Aorta (tissue), 5 donors: Measurements from ENCODE around the gene ZNF654. TPM values are rescaled to one million over a fixed set of nuclear protein-coding genes. Genes with fewer than 3 reads are reported as not detected.

Experiments
- ATAC-seq: fragments of 200-7000 bp; cut with Tn5 transposase; one replicate; pipeline ENCODE4 v1.9.1; 2022; ENCODE audit warnings: moderate library complexity; ENCODE audit not compliant: low FRiP score
- DNase-seq, 2 donors: peaks; one replicate each; pipeline ENCODE4 v3.0.0-alpha.2; 2020
- H3K27ac ChIP-seq, 2 donors: one replicate each; pipeline ENCODE4 v1.5.1; 2013; ENCODE audit warnings: low read length in 2 of 2, mild to moderate bottlenecking in 2 of 2, moderate library complexity in 2 of 2, control low read depth in 1 of 2, inconsistent platforms in 1 of 2, low read depth in 1 of 2
- H3K27me3 ChIP-seq, 2 donors: one replicate each; pipeline ENCODE4 v1.6.1; 2013; ENCODE audit warnings: control low read depth in 1 of 2, low read length in 1 of 2, mild to moderate bottlenecking in 1 of 2, moderate library complexity in 1 of 2; ENCODE audit not compliant: insufficient read depth in 2 of 2, control insufficient read depth in 1 of 2
- H3K36me3 ChIP-seq, 2 donors: one replicate each; pipeline ENCODE4 v1.6.1; 2013; ENCODE audit warnings: control low read depth in 1 of 2, low read length in 1 of 2, mild to moderate bottlenecking in 1 of 2; ENCODE audit not compliant: insufficient read depth in 2 of 2, control insufficient read depth in 1 of 2
- H3K4me1 ChIP-seq, 2 donors: one replicate each; pipeline ENCODE4 v1.6.1; 2013; ENCODE audit warnings: low read length in 2 of 2, control low read depth in 1 of 2, mild to moderate bottlenecking in 1 of 2, moderate library complexity in 1 of 2; ENCODE audit not compliant: insufficient read depth in 2 of 2, control insufficient read depth in 1 of 2
- H3K4me3 ChIP-seq, 2 donors: one replicate each; pipeline ENCODE4 v1.5.1; 2013; ENCODE audit warnings: low read length in 2 of 2, control low read depth in 1 of 2, mild to moderate bottlenecking in 1 of 2
- H3K9me3 ChIP-seq: one replicate; pipeline ENCODE4 v1.6.1; 2013; ENCODE audit warnings: mild to moderate bottlenecking, low read length; ENCODE audit not compliant: control insufficient read depth
- WGBS, 2 donors: extraction: QIAGEN DNeasy Blood & Tissue Kit; methylation state at CpG; one replicate each; pipeline ENCODE4 v1.1.7; 2013; 5-methylcytosine and 5-hydroxymethylcytosine counted together
- intact Hi-C, 2 donors: fragments of 100-400 bp; cut with DNase I; formaldehyde crosslinking; loops; one replicate each; pipeline versions ENCODE4 v1.14.2 to v1.15.0; 2022
- polyA plus RNA-seq, 2 donors: library from polyadenylated mRNA; stranded (reverse); fragments of 200-250 nt; gene quantifications; one replicate each; pipeline ENCODE4 v1.2.3, GENCODE V29; 2013
- total RNA-seq, 2 donors: library from RNA; stranded (reverse); fragmentation: NEBNext Ultra II Directional; extraction: Animal tissue kit (Norgen Biotek cat#: 25700); gene quantifications; one replicate each; pipeline ENCODE4 v1.2.1, GENCODE V29; 2021
- donor health status: healthy with polysubstance abuse.
- donor health status: Bipolar disorder and iron deficiency.
- donor health status: DM: no; HTN: no; CAD: no.
- donor health status: DM: no; HTN: no; CAD: no.
- donor health status: DM: yes; HTN: yes; CAD: no.

Gene ZNF654
- total and polyA plus RNA-seq, 4 donors: 3.0 to 28.3 (median 11.4) TPM

- no peaks in the 10 kb centered on the region for H3K36me3 ChIP-seq
- H3K9me3 ChIP-seq: peaks cover 2% of the 10 kb centered on the region
- intact Hi-C loops: no loop called here
- WGBS, 2 donors: 0% methylated on average over 1 of the region's 1 CpG
- peak overlapping the region; percentile 58 to 79 for H3K4me3 ChIP-seq
- no peaks in the 10 kb centered on the region for H3K27me3 ChIP-seq
- H3K4me1 ChIP-seq: peaks cover 1 to 2% of the 10 kb centered on the region in 2 donors
- ATAC-seq (peak; percentile 61), DNase-seq (no peak)
- peak overlapping the region; percentile 70 to 71 for H3K27ac ChIP-seq
Measured at GRCh38 chr3:88031642-88032077, 27.4 kb upstream of the ZNF654 start.

GRCh38 chr3:88032245-88032644, 26.8 kb upstream of the ZNF654 start:
- ATAC-seq: no peak
- Histone ChIP-seq H3K4me3 (peak overlapping the region; percentile 58 to 79), H3K4me1 (peaks cover 1 to 2% of the 10 kb centered on the region in 2 donors), H3K36me3 (no peaks in the 10 kb centered on the region), H3K27ac (peak overlapping the region in 1 of 2 donors; percentile 70), H3K9me3 (no peaks in the 10 kb centered on the region), H3K27me3 (no peaks in the 10 kb centered on the region)
- intact Hi-C loops: no loop called here
- no peak for DNase-seq
- 13 to 16% methylated on average over 2 of the region's 2 CpGs for WGBS, 2 donors

GRCh38 chr3:88033079-88033478, 26.0 kb upstream of the ZNF654 start:
- intact Hi-C loops: no loop called here
- H3K27ac ChIP-seq: no peak overlapping the region
- H3K4me1 ChIP-seq: peaks cover 1 to 2% of the 10 kb centered on the region in 2 donors
- WGBS, 2 donors: 96 to 99% methylated on average over 2 of the region's 2 CpGs
- H3K27me3 ChIP-seq: no peaks in the 10 kb centered on the region
- no peak for DNase-seq
- no peak for ATAC-seq
- H3K9me3 ChIP-seq: no peaks in the 10 kb centered on the region
- no peaks in the 10 kb centered on the region for H3K36me3 ChIP-seq
- no peak overlapping the region for H3K4me3 ChIP-seq

- H3K27ac ChIP-seq: no peak overlapping the region
- ATAC-seq (no peak), DNase-seq (no peak)
- intact Hi-C loops: no loop called here
- no peak overlapping the region for H3K4me3 ChIP-seq
- 13 to 19% methylated on average over 2 of the region's 2 CpGs for WGBS, 2 donors
- no peaks in the 10 kb centered on the region for H3K9me3 ChIP-seq
- no peaks in the 10 kb centered on the region for H3K27me3 ChIP-seq
- H3K4me1 ChIP-seq: peaks cover 1 to 2% of the 10 kb centered on the region in 2 donors
- no peaks in the 10 kb centered on the region for H3K36me3 ChIP-seq
Measured at GRCh38 chr3:88033808-88034207, 25.2 kb upstream of the ZNF654 start.

GRCh38 chr3:88034491-88035275, 24.4 kb upstream of the ZNF654 start:
- Histone ChIP-seq H3K9me3 (no peaks in the 10 kb centered on the region), H3K36me3 (no peaks in the 10 kb centered on the region), H3K4me1 (peaks cover 1 to 2% of the 10 kb centered on the region in 2 donors), H3K27ac (no peak overlapping the region), H3K27me3 (no peaks in the 10 kb centered on the region), H3K4me3 (no peak overlapping the region)
- no peak for ATAC-seq
- intact Hi-C loops: no loop called here
- no peak for DNase-seq
- WGBS, 2 donors: 84 to 85% methylated on average over 8 of the region's 8 CpGs

- WGBS, 2 donors: 88 to 89% methylated on average over 5 of the region's 5 CpGs
- Histone ChIP-seq H3K36me3 (no peaks in the 10 kb centered on the region), H3K27me3 (no peaks in the 10 kb centered on the region), H3K4me1 (peaks cover 1 to 2% of the 10 kb centered on the region in 2 donors), H3K4me3 (no peak overlapping the region), H3K27ac (no peak overlapping the region), H3K9me3 (no peaks in the 10 kb centered on the region)
- DNase-seq (no peak), ATAC-seq (no peak)
- intact Hi-C loops: no loop called here
Measured at GRCh38 chr3:88036221-88036620, 22.8 kb upstream of the ZNF654 start.

- DNase-seq (no peak), ATAC-seq (no peak)
- Histone ChIP-seq H3K9me3 (no peaks in the 10 kb centered on the region), H3K4me1 (no peaks in the 10 kb centered on the region), H3K27me3 (no peaks in the 10 kb centered on the region), H3K4me3 (no peak overlapping the region), H3K36me3 (no peaks in the 10 kb centered on the region), H3K27ac (no peak overlapping the region)
- intact Hi-C loops: no loop called here
- WGBS, 2 donors: 23% methylated on average over 2 of the region's 2 CpGs
Measured at GRCh38 chr3:88038566-88038965, 20.5 kb upstream of the ZNF654 start.

GRCh38 chr3:88040529-88040928, 18.5 kb upstream of the ZNF654 start:
- no peak for ATAC-seq
- intact Hi-C loops: no loop called here
- Histone ChIP-seq H3K4me1 (no peaks in the 10 kb centered on the region), H3K4me3 (no peak overlapping the region), H3K27ac (no peak overlapping the region), H3K27me3 (no peaks in the 10 kb centered on the region), H3K9me3 (no peaks in the 10 kb centered on the region), H3K36me3 (no peaks in the 10 kb centered on the region)
- DNase-seq: no peak
- 96 to 99% methylated on average over 4 of the region's 4 CpGs for WGBS, 2 donors

- 97% methylated on average over 3 of the region's 3 CpGs for WGBS, 2 donors
- no peaks in the 10 kb centered on the region for H3K4me1 ChIP-seq
- ATAC-seq (no peak), DNase-seq (no peak)
- H3K9me3 ChIP-seq: no peaks in the 10 kb centered on the region
- H3K4me3 ChIP-seq: no peak overlapping the region
- no peaks in the 10 kb centered on the region for H3K36me3 ChIP-seq
- H3K27ac ChIP-seq: no peak overlapping the region
- intact Hi-C loops: no loop called here
- no peaks in the 10 kb centered on the region for H3K27me3 ChIP-seq
Measured at GRCh38 chr3:88041005-88041404, 18.1 kb upstream of the ZNF654 start.
